ENCODE data around the gene PRPF40B.

The PRPF40B gene

DNA sequence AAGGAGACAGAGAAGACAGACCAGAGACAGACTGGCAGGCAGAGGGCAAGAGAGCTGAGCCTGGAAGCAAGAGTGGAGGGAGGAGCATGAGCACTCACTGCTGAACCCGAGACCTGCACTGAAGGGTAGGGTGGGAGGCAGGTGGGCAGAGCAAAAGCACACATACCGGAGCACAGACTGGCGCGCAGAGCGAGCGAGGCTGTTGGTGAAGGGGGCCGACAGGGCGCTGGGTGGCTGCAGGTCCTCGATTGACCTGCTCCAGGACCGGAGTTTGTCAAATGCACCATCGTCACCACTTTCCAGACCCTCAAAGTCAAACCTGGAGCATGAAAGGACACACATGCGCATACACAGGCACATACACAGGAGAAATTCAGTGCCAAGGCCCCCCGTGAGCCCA is 34.9 kb downstream of the PRPF40B start:
- DNase-seq (ENCODE audit: low read depth in 2 of 2): no peak

DNA sequence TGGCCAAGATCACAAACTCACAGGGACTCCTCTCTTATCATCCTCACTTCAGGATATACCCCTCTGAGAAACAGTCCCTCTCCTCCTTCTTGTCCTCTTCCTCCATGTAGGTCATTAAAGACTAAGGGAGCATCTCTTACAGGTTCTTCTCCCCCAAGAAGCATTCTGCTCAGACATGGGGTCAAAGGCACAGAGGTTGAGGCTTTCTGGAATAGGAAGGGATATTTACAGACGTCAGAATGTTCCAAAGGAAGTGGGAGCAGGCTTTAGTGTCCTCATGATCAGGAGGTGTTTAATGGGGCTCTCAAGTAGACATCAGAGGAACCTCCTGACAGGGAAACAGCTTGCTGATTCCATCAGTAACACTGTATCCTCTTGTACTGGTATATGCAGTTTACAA is 36.4 kb downstream of the PRPF40B start:
- DNase-seq (ENCODE audit: low read depth in 2 of 2): no peak

DNA sequence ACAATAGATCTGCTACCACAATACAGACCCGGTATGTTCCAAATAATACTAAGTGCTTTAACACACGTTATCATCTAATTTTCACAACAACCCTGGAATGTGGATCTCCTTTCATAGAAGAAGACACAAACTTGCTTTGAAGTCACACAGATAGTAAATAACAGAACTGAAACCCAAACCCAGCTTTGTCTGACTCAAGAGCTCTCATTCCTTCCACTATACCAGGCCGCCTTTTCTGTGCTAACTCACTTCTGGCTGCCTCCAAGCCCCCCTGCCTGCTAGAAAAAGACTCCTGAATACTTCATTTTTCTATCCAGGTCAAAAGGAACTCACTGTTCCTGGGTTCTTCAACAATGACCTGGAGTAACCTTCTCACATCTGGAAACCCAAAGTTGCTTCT is 37.8 kb downstream of the PRPF40B start:
- DNase-seq (ENCODE audit: low read depth in 2 of 2): peak; percentile 15 to 18

GRCh38 chr12:49661746-49662145 is 38.4 kb downstream of the PRPF40B start:
- DNase-seq (ENCODE audit: low read depth in 2 of 2): no peak

DNA sequence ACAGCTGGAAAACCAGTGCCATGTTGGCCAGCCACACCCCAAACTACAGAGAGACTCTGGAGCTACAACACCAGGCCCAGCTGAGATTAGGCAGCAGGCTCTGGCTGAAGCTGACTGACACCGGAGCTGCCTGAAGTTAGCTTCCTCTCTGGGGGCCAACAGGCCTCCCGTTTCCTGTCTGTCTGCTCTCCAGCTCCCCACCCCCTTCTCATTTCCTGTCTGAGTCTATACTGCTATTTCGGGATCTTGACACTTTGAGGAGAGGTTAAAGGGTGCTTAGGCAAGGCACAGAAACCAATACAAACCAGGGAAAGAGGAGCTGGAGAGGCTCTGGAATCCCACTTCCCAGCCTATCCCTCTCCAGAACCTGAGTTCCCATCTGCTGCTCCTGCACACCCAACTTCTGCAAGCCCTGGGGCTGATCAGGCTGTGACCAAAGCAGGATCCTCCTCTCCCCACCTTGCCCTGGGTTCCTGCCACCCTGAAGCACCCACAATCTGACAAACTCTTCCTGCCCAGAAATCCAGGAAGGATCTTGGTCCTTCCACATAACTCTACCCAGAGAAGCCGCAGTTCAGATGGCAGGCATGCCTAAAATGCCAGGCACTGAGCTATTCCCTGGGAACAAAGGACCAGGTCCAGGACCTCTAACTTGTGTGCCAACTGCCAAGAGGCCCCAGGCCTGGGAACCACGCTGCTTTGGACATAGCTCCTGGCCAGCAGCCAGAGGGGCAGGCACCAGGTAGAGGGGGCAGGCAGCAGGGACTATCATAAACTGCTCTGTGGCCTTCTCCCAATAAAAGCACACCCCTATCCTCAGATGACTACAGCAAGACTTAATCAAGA is 39.9 kb downstream of the PRPF40B start:
- peak; percentile 38 to 53 for DNase-seq (ENCODE audit: low read depth in 2 of 2)

DNA sequence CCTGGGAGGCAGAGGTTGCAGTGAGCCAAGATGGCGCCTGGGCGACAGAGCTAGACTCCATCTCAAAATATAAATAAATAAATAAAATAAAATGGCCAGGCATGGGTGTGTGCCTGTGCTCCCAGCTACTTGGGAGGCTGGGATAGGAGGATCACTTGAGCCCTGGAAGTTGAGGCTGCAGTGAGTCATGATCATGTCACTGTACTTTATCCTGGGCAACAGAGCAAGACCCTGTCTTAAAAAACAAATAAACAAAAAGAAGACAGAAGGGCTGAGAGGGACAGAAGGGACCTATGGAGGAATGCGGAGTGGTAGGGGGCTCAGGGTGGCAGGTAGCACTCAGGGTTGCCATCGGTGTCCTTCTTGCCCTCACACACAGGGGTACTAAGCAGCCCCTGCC is 40.8 kb downstream of the PRPF40B start:
- DNase-seq (ENCODE audit: low read depth in 2 of 2): no peak

GRCh38 chr12:49664591-49665239 is 41.4 kb downstream of the PRPF40B start:
- DNase-seq (ENCODE audit: low read depth in 2 of 2): no peak

GRCh38 chr12:49665384-49665783 is 42.0 kb downstream of the PRPF40B start:
- no peak for DNase-seq (ENCODE audit: low read depth in 2 of 2)

- DNase-seq (ENCODE audit: low read depth in 2 of 2): no peak
Observed at GRCh38 chr12:49666176-49666575, 42.8 kb downstream of the PRPF40B start.

DNA sequence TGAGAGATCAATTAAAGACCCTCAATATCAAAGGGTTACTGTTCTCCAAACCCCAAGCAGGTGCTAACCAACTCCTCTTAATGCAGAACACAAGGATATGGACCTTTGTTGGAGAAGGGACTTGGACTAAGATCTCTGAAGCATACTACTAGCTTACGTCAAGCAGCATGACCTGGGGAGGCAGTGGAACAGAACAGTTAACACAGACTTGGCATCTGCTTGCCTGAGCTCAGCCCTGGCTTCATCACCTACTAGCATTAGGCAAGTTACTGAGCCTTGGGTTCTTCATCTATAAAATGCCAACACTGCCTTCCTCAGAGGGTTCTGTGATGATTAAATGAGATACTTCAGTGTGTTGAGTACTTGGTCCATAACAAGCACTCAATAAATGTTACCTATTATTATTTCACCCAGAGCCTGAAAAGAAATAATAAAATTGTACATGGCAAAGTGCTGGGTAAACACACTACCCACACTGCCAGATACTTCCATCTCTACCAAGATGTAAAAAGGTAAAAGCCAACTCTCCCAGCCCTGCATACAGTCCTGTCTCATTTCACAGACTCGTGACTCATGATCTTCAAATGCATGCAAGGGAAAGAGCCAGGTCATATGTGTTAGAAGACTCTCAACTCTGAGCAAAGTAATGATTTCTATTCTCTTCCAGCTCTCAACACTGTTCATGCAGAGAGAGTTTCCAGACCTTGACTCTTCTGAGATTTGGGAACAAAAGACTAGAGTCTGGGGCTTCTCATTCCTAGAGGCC is 44.1 kb downstream of the PRPF40B start:
- DNase-seq (ENCODE audit: low read depth in 2 of 2): no peak

GRCh38 chr12:49669796-49670195 is 46.4 kb downstream of the PRPF40B start:
- DNase-seq (ENCODE audit: low read depth in 2 of 2): no peak

DNA sequence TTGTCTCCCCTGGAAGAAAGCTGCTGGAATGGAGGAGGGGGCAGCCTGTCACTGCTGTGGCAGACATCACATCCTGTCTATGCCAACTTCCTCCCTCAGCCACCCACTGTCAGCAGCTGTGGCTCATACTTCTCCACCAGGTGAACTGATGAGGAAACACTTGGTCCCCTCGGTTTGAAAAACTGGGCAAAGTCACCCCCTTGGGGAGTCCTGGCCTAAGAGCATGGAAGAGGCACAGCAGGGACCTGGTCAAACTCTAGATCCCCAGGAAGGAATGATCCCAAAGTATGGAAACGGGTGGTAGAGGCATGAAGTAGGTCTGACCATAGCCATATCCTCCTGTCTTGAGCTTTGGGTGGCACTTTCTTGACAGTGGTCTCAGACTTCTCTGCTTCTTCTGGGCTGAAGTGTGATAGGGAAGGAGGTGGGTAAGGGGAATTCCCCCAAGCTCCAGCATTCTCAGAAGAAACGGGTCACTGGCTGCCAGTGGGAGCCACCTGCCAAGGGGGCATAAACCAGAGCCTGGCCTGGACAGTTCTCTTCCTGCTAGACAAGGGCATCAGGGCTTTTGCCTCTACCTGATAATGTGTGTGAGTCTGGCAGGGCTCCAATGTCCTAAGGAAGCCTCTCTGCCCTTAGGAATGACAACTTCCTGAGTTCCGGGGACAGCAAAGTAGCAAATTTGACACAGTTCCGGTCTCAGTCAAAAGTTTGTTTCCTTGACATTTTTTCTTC is 47.8 kb downstream of the PRPF40B start:
- DNase-seq (ENCODE audit: low read depth in 2 of 2): peak; percentile 22 to 35

DNA sequence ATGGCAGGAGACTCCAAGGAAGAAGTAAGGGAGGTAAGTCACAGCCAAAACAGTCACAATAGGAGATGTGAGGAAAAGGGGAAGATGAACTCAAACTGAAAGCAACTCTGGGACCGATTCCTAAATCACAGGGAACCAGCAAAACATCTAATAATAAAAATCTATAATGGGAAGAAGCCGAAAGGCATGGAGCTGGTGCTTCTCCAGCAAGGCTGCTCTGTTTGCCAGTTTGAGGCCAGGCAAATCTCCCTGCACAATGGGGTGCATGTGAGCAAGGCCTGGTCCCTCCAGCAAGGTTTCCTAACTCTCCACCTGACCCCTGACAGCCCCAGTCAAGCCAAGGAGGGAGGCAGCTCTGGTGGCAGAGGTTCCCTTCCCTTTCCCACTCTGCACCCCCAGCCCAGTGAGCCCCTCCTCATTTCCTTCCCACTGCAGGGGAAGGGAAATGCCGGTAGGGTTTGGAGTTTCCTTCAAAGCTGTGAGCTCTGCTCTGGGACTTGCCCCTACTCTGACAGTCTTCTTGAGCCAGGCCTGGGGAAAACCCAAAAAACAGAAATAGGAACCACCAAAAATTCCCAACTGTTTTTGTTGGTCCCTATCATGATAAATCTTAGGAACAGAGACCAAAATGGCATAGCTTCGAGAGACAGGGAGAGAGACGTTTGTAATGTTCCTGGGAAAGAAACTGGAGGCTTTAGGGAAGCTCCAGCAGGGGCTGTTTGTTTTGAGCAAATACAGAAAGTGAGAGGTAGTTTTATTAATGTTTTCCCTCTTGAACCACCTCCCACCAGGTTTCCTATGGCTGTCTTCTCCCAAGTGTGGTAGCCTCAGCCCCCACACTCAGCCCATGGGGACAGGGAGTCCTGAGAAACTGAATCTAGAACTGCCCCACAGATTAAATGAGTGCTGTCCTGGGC is 49.2 kb downstream of the PRPF40B start:
- DNase-seq (ENCODE audit: low read depth in 2 of 2): no peak

DNA sequence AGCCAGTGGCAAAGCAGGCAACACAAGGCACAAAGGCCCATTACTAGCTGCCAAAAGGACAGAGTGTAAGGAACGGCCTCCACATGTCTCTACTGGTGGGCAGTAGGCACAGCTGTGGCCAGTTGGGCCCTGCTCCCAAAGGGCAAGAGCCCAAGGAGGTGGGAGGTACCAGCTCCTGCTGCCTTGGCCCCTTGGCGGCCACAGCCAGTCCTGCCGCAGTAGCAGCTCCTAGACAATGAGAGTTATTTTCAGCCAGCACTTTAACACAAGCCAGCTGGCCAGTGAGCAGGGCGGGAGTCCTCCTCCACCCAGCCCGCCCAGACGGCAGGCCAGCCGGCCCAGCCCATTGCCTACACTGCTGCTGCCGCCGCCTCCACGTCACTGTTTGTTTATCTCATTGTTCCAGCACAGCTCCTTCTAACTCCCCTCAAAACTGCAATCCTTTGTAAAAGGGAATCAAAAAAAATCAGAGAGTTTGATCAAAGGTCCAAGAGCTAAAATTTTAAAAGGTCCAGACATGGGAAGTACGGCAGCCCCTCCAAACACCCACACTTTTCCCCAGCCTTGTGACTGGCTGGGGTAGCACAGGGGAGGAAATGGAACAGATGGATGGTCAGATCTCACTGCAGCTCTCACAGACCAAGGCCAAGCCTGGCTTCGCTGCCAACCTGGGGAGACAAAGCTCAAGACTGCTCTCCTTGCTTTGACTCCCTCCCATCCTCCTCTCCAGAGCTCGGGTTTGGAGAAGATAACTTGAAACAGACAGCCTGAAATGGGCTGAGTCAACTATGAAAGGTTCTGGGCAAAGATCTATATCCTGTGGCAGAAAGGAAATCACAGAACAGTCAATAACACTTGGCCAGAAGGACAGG is 50.3 kb downstream of the PRPF40B start:
- DNase-seq (ENCODE audit: low read depth in 2 of 2): no peak

DNA sequence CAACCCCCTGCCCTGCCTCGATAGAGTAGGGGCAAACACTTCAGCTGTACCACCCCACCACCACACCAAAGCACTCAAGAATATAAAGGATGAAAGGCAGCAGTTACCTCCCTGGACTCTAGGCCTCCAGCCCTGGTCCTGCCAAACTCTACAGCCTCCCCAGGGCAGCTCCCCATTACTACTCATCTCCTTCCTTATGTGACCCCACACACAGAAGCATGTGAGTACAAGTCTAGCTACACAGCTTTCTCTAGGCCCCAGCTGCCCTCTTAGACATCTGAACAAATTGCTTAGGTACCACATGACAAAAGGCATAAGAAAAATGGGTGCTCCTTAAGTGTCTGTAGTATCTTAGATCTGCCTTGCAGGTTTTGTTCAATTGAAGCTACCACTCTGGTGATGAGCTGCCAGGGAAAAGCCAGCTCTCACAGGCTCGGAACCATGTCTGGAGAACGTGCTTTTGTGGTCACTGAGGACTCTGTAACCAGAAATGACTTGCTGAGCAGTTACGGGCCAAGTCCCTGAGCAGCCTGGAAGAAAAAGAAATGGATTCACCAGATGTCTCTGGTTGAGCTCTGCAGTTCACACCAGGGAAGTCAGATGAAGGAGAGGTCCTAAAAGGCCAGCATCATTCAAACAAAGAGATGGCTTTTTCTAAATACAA is 51.1 kb downstream of the PRPF40B start:
- no peak for DNase-seq (ENCODE audit: low read depth in 2 of 2)

DNA sequence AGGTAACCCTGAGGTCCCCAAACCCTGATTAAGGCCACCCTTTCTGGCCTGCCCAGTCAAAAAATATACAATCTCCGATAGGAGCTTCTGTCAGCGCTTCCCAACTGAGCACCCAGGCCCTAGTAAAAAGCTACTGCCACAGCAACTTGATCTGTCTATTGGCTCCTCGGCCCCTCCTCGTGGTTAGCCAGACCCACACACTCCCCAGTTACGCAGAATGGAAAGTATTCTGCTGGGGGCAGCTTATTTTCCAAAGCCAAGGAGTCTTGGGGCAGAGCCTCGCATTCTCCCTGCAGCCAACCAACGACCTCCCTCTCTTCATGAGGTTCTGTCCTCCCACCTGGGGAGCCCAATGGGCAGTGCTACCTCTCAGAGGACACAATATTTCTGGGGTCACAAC is 51.8 kb downstream of the PRPF40B start:
- DNase-seq (ENCODE audit: low read depth in 2 of 2): no peak

- DNase-seq (ENCODE audit: low read depth in 2 of 2): no peak
Observed at GRCh38 chr12:49678711-49679110, 55.4 kb downstream of the PRPF40B start.

- no peak for DNase-seq (ENCODE audit: low read depth in 2 of 2)
Observed at GRCh38 chr12:49680075-49680474, 56.7 kb downstream of the PRPF40B start.

- no peak for DNase-seq (ENCODE audit: low read depth in 2 of 2)
Observed at GRCh38 chr12:49683599-49684309, 60.4 kb downstream of the PRPF40B start.
